Right forelimb (tissue), 1 donor: ENCODE data around the gene SDF2L1.
"Not testable (repeated sequence)": the region's sequence is repeated elsewhere in the genome, so short reads cannot be mapped to it uniquely, and the experiment has no call there.

Experiments used
- DNase-seq: peaks from one replicate; pipeline ENCODE4 v3.0.0-alpha.2; 2018

The SDF2L1 gene

DNA sequence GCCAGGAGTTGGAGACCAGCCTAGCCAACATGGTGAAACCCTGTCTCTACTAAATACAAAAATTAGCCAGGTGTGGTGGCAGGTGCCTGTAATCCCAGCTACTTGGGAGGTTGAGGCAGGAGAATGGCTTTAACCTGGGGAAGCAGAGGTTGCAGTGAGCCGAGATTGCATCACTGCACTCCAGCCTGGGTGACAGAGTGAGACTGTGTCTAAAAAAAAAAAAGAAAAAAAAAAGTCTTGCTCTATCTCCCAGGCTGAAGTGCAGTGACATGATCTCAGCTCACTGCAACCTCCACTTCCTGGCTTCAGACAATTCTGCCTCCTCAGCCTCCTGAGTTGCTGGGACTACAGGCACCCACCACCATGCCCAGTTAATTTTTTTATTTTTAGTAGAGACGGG, 4.7 kb upstream of the SDF2L1 start:
- not testable (repeated sequence) for DNase-seq

DNA sequence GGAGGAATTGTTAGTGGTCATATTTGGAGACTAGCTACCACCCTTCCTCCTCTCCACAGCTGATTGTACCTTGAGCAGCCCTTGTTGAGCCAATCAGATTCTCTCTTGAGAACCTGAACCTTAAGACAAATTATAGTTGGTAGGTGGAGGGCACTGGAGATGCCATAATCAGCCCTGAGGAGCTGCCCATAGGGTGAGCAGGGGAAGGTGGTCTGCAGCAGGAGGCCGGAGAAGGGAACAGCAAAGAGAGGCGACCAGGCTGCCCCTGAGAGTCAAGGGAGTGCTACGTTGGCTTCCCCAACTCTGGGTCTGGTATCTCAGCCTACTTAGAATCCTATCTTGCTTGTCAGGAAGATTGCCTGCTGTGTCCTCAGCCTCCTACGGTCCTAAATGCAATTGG, 2.7 kb upstream of the SDF2L1 start:
- DNase-seq, result no peak

DNA sequence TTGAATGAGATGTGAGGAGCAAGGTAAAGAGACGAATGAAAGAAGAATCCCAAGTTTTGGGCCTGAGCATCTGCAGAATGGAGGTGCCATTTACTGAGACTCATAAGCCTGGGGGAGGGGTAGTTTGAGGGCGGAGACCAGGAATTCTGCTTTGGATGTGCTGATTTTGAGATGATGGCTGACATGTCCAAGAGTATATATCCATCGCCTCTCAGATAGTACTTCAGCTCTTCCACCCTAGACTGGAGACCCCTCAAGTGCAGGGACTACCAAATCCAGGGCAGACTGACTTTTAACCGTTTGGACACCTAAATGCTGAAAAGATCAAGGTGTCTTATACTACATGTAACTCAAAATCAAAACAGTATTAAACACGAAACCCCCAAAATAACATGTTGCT, 1.3 kb upstream of the SDF2L1 start:
- no peak for DNase-seq

DNA sequence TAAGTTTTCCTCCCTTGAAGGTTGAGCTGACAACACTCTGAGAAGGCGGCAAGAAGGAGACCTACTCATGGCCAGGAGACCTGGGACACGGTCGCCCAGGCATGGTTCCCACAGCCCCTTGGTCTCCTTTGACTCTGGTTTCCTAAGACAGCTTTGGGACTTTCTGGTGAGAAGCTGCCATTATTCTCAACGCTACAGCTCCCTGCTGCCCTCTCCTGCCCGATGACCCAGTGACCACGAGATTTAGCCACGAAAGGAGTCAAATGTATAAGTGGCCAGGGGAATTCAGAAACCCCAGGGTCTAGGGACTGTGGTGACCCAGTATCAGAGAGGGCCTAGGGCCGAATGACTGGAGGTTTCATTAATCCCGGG, 699 bp upstream of the SDF2L1 start:
- no peak for DNase-seq

DNA sequence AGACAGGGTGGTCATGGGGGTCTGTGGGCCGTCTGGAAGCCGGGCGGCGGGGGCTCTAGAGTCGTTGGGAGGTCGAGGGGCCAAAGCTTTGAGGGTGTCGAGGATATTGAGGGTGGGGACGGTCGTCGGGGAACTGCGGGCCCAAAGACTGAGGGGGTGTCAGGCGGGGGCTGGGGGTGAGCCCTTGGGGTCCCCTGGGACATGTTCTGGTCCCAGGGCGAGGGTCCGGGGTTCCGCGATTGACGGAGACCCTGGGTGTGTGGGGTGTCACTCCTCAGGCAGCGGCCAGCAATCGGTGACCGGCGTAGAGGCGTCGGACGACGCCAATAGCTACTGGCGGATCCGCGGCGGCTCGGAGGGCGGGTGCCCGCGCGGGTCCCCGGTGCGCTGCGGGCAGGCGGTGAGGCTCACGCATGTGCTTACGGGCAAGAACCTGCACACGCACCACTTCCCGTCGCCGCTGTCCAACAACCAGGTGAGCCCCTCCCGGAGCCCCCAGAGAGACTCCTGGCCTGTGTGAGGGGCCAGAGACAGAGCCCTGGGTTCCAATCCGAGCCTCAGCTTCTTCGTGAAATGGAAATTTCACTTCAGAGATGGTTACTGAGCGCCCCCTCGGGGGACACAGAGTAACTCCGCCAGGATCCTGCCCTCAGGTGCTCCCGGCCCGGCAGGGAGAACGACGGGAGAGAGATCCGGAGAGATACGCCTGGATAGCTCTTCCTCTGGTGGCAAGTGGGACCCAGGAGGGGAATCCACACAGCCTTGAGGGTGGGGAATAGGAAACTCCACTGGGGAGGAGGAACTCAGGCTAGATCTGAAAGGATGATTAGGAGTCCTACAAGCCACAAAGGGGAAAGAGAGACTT, 714 bp downstream of the SDF2L1 start:
- no peak for DNase-seq

DNA sequence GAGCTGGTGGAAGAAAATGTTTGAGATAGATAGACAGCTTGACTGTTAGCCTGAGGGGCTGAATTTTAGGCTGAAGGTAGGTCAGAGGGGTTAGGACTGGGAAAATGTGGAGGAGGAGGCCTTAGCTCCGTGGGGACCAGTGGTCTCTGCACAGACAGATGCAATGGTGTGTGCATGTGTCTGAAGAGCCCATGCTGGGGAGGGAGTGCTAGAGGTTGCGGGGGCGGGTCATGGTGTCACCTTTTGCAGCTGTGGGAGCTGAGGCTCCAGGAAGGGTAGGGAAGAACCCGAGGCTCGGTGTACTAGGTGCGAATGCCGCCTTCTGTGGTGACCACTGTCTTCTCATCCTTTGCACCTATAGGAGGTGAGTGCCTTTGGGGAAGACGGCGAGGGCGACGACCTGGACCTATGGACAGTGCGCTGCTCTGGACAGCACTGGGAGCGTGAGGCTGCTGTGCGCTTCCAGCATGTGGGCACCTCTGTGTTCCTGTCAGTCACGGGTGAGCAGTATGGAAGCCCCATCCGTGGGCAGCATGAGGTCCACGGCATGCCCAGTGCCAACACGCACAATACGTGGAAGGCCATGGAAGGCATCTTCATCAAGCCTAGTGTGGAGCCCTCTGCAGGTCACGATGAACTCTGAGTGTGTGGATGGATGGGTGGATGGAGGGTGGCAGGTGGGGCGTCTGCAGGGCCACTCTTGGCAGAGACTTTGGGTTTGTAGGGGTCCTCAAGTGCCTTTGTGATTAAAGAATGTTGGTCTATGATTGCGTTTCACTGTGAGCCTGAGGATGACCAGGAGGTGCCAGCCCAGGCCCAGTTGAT, 1.6 kb downstream of the SDF2L1 start:
- no peak for DNase-seq

DNA sequence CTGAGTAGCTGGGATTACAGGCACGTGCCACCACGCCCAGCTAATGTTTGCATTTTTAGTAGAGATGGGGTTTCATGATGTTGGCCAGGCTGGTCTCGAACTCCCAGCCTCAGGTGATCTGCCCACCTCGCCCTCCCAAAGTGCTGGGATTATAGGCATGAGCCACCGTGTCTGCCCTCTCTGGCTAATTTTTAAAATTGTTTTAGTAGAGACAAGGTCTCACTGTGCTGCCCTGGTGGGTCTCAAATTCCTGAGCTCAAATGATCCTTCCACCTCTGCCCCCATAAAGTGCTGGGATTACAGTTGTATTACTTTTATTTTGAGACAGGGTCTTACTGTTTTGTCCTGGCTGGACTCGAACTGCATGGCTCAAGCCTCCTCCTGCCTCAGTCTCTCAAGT, 3.4 kb downstream of the SDF2L1 start:
- DNase-seq, result not testable (repeated sequence)

DNA sequence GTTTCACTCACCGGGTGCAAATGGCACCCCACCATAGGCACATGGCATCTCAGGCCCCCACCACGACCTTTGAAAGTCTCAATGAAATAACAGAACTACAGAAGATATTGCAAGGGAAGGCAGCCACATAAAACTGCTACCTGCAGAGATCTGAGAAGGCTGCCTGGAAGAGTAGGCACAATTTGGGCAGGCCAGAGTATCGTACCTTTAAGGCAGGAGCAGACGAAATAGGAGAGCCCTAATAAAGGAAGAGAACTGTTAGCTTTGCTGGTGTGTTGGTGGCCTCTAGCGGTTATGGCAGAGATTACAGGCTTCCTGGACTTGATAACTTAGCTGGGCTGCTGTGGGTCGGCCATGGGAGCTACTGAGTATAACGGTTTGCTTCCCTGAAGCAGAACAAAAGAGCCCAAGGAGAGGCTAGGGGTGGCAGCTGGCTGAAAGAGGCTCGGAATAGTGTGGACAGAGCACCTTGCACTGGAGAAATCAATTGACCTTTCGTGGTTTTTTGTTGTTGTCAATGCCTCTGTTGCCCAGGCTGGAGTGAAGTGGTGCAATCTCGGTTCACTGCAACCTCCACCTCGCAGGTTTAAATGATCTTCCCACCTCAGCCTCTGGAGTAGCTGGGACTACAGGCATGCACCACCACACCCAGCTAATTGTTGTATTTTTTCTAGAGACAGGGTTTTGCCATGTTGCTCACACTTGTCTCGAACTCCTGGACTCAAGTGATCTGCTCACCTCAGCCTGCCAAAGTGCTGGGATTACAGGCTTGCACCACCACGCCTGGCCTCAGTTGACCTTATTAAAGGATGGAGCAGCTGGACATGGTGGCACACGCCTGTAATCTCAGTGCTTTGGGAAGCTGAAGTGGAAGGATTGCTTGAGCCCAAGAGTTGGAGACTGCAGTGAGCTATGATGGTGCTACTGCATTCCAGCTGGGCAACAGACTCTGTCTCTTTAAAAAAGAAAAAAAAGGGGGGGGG, 4.8 kb downstream of the SDF2L1 start:
- DNase-seq, result peak; percentile 83

DNA sequence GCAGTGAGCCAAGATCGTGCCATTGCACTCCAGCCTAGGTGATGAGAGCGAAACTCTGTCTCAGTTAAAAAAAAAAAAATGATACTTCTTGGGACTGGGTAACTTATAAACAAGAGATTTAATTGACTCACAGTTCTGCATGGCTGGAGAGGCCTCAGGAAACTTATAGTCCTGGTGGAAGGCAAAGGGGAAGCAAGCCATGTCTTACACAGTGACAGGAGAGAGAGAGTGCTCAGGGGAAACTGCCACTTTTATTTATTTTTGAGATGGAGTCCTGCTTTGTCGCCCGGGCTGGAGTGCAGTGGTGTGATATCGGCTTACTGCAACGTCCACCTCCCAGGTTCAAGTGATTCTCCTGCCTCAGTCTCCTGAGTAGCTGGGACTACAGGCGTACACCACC, 8.2 kb downstream of the SDF2L1 start:
- no peak for DNase-seq

DNA sequence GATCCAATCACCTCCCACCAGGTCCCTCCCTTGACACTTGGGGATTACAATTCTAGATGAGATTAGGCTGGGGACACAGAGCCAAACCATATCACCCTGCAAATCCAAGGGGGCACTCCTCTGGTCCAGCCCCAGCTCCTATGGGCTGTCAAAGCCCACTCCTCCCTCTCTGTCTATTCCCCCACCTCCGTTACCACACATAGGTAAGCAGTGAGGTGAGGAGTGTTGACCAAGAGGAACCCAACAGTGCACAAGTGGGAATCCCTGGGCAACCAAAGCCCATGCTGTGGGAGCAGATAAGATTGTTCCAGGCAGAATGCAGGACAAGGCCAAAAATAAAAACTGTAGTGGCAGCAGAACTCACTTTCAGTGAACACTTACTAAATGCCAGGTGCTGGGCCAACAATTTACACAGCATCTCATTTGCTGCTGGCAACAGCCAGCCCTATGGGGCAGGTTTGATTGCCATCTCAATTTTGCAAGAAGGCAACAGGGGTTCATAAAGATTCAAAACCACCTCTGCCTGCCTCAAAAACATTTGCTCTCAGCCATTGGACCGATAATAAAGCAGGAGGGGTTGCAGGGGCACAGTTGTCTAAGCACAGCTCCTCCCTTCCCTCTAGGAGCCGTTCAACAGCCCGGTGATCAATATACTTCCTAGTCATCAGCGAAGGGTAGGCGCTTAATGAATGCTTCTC, 8.9 kb downstream of the SDF2L1 start:
- no peak for DNase-seq

DNA sequence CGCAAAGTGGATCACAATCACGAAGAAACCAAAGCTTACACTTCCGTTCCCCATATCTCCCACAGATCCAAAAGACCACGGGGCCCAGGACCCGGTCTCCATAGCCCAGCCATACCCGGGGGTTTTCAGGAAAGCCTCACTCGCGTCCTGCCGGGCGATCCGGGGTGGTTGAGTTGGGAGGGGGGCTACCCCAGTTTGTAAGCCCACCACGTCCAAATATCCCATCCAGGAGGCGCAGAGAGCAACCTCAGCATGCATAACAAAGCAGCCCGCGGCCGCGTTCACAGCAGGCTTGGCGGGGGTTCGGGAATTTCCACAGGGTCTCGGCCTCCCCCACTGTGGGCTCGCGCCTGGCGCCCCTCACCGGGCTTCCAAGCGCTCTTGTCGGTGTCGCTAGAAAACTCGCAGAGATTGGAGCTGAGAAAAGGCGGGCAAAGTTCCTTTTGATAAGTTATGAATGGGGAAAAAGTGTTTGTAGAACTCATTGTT, 9.5 kb downstream of the SDF2L1 start:
- DNase-seq, result no peak

DNA sequence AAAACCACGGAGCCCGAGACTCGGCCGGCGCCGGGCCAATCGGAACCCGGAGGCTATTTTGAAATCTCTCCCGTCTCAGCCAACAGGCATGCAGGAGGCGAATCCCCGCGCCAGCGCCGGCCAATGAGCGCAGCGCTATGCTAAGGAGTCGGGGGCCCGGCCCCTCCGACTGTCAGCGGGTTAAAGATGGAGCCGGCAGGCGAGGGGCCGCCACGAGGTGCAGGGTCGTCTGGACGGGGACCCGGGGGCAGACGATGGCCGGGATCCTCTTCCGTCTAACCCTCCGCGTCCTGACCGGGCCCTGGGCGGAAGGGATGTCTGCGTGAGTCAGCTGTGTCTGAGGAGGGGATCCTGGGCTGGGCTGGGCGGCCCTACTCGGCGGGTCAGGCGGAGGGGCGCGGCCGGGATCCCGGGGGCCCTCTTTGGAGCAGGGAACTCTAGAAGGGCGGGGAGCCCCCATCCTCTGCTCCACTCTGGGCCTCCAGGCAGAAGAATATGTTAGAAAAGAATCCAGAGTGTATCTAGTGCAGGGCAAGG, 10.0 kb downstream of the SDF2L1 start:
- peak; percentile 95 for DNase-seq

DNA sequence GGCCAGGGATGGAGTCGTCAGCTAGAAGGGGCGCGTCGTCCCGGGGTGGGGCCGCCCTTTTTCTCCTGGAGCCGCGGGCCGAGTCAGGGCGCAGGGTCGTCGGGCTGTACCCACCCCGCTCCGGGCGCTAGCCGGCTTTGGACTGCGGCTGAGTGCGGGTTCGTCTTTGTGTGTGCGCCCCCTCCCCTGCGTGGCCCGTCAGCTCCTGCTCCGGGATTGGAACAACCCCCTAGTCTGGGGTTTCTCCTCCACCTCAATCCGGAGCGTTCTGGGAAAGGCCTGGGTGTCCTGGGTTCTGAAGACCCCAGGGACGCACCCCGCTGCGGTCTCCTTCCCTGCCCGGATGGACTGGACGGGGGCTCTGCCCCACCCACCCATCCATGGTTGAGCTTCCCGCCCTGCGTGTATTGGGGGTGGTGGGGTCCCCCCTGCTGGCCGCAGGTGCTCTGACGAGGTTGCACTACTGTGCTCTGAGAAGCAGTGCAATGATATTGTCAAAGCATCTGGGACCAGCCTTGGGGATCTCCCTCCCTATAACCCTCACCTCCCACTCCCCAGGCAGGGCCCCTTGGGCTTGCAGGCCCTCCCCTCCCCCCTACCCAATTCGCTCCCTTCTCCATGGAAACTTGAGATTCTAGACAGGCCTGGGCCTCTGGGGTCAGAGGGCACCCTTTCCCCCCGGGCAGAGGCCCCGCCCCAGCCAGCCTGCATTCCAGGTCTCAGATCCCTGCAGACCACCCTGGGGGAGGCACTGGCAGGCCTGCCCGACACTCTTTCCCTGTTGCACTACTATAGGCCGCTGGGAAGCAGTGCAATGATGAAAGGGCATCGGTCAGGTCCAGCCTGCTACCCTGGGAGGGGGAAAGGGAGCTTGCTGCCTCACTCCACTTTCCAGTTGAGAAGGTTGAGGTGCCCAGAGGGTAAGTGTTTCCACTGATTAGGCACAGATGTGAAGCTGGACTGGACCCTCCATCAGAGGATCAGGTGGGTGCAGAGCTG, 10.7 kb downstream of the SDF2L1 start:
- DNase-seq, result no peak

DNA sequence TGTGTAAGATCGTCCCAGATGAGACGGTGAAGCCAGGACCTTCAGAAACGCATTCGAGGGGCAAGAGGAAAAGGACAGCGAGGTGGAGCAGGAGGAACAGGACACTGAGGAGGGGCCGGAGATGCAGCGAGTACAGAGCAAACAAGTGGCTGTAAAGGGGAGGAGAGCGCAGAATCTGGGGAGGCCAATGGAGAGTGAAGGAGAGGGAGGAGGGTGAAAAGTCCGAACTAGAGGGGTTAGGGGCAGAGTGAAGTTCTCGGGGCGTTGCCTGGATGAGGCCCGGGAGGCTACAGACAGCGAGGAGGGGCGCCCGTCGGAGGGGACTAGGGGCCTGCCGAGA, 14.9 kb downstream of the SDF2L1 start:
- DNase-seq, result no peak

DNA sequence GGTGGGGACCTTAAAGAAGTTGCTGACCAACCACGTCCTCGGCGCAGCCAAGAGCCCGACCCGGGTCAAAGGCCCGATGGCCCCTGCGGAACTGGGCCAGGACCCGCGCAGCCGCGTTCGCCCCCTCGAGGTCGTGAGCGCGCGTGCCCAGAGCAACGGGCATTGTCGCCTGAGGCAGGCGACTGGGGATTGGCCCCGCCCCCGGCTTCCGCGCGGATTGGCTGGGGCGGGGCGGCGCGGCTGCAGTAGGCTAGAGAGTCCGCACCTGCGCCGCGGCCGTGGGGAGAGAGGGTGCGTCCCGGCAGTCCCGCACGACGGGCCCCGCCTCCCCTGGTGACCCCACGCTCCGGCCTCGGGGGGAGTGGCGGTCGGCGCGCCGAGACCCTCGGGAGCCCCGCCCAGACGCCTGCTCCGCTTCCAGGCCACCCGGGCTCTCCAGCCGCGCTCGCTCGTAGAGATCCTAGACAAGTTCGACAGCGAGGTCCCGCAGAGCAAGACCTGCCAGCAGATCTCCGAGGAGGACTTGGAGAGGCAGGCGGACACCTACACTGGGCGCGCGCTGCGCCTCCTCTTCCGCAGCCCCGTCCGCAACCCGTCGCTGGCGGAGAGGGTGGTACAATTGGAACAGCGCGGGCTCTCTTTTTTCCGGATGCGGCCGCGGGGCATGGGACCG, 15.4 kb downstream of the SDF2L1 start:
- peak; percentile 71 for DNase-seq

DNA sequence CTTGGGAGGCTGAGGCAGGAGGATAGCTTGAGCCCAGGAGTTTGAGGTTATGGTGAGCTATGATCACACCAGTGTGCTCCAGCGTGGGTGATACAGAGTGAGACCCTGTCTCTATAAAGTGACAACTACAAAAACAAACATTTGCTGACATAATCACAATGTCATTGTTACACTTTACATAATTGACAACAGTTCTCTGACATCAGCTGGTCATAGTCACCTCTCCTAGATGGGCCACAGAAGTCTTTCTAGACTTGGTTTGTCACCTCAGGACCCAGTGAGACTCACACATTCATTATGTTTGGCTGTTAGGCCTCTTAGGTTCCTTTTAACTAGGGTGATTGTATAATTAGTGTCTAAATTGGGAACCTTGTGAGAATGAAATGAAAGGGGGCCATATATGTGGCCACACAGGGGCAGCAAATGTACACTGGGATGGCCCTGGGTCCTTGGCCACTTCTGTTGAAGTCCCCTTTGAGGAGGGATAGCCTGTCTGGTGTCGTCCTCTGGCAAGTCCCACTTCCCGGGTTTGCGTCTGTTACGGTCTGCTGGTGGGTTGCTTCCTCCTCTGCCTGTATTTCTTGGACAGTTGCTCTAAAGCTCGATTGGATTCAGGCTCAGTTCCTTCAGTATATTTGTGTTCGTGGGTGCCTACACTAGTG, 17.9 kb downstream of the SDF2L1 start:
- no peak for DNase-seq

DNA sequence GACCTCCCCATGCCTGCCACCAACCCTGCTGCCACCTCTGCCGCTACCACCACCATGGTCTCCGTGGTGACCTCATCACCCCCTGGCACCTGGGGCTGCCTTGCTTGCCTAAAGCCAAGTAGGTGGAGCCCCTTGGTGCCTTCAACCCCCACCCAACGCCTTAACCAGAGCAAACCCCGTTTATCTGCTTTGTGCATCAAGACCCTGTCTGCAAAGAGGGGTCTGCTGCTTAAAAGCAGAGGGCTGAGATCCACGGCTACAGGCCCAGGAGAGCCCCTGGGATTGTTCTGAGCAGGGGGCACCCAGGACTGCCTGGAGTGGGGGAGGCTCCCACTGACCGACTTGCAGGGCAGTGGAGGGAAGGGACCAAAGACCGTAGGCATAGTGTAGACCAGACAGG, 18.8 kb downstream of the SDF2L1 start:
- DNase-seq, result no peak

DNA sequence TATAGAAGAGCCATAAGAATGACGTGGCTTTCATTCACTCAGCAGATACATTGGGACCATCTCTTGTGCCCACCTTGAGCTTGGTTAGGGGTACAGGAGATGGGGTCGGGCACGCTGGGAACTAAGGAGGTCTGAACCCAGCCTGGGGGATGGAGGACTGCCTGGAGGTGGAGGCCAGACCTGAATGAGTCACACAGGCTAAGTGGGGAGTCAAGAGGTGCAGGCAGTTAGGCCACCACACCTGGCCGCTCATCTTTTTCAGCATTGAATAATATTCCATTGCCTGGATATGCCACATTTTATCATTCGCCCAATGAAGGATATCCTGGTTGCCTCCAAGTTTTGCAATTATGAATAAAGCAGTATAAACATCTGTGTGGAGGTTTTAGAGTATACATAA, 19.9 kb downstream of the SDF2L1 start:
- no peak for DNase-seq

DNA sequence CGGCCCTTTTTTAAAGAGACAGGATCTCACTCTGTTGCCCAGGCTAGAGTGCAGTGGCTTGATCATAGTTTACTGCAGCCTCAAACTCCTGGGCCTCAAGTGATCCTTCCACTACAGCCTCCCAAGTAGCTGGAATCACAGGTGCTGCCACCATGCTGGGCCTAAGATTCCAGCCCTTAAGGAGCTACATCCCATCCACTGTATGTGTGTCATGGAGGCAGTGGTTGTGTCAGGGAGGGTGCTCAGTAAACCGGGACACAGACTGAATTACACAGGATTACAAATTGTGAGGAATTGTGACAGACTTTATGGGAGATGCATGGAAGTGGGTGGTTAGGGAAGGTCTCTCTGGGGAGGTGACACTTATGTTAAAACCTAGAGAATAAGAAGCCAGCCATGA, 21.6 kb downstream of the SDF2L1 start:
- DNase-seq, result no peak
